HCT116 (cell line): ENCODE results near the gene TPST1. TPM values are rescaled to one million over a fixed set of nuclear protein-coding genes. Genes with fewer than 3 reads are reported as not detected.

Experiments used
- ATAC-seq: fragments of 200-7000 bp; cut with Tn5 transposase; 2 replicates; pipeline ENCODE4 v1.9.1; 2020; ENCODE audit warnings: mild to moderate bottlenecking, moderate library complexity
- BruUV-seq: library from RNA; stranded (reverse); fragments of 400-500 nt; replicated peaks from 2 replicates; lab custom pipeline; 2021; lab: Mats Ljungman, UMichigan
- CTCF ChIA-PET: fragments of 300-600 bp; sonication (Branson Sonifier 250); formaldehyde crosslinking; loops from one replicate; lab custom pipeline; 2021; ENCODE audit warnings: antibody characterized with exemption; lab: Charles Lee
- POLR2A ChIA-PET: fragments of 300-600, 350-600 bp; sonication (Branson Sonifier 250); formaldehyde crosslinking; loops from one replicate; lab custom pipeline; 2021; ENCODE audit warnings: antibody characterized with exemption; lab: Charles Lee
- RAD21 ChIA-PET, 2 experiments: fragments of 300-600 bp; sonication (Branson Sonifier 250); formaldehyde crosslinking; loops; one replicate each; lab custom pipeline; 2023; ENCODE audit warnings: low total read pairs in 2 of 2; ENCODE audit not compliant: uncharacterized antibody in 2 of 2, unreplicated experiment in 2 of 2, low non-redundant PET in 1 of 2; lab: Charles Lee
- DNase-seq: peaks from one replicate; pipeline ENCODE4 v3.0.0-alpha.2; 2010; ENCODE audit warnings: low read depth, low spot score
- H2AFZ ChIP-seq: fragments of 200-600 bp; shearing (Covaris generic), sonication (generic); 2 replicates; pipeline ENCODE4 v1.6.1; 2017; ENCODE audit warnings: low read depth, mixed run types, mixed read lengths, antibody characterized with exemption, low read length; ENCODE audit not compliant: poor library complexity, severe bottlenecking
- H3K27ac ChIP-seq: 2 replicates; pipeline ENCODE4 v1.5.1; 2012; ENCODE audit warnings: low read depth, low read length
- H3K27me3 ChIP-seq: fragments of 200-600 bp; sonication (generic); 2 replicates; pipeline ENCODE4 v1.6.1; 2016; ENCODE audit warnings: mixed run types, low read length, mixed read lengths; ENCODE audit not compliant: insufficient read depth
- H3K36me3 ChIP-seq, 2 experiments: fragments of 200-500 bp in 1 of 2; fragments of 200-600 bp in 1 of 2; sonication (Bioruptor generic) in 1 of 2; sonication (generic) in 1 of 2; 2 replicates each; pipeline versions ENCODE4 v1.5.1 to v1.6.1; 2014 to 2016; ENCODE audit warnings: low read length in 2 of 2, inconsistent platforms in 1 of 2, mixed read lengths in 1 of 2, mixed run types in 1 of 2; ENCODE audit not compliant: insufficient read depth in 2 of 2, control insufficient read depth in 1 of 2
- H3K4me1 ChIP-seq, 2 experiments: fragments of 200-600 bp in 1 of 2; sonication (generic) in 1 of 2; 2 replicates each; pipeline versions ENCODE4 v1.5.1 to v1.6.1; 2012 to 2017; ENCODE audit warnings: low read length in 2 of 2, inconsistent platforms in 1 of 2, mild to moderate bottlenecking in 1 of 2, mixed read lengths in 1 of 2, mixed run types in 1 of 2, moderate library complexity in 1 of 2; ENCODE audit not compliant: insufficient read depth in 2 of 2, control insufficient read depth in 1 of 2
- H3K4me2 ChIP-seq: fragments of 200-600 bp; sonication (generic); 2 replicates; pipeline ENCODE4 v1.6.1; 2017; ENCODE audit warnings: mixed run types, low read length, mixed read lengths
- H3K4me3 ChIP-seq, 2 experiments: fragments of 200-600 bp in 1 of 2; sonication (generic) in 1 of 2; replicated peaks in 1 of 2; 2 replicates each; pipeline ENCODE4 v1.5.1; 2011 to 2016; ENCODE audit warnings: low read length in 2 of 2, control low read depth in 1 of 2, low read depth in 1 of 2, mild to moderate bottlenecking in 1 of 2, mixed read lengths in 1 of 2, mixed run types in 1 of 2
- H3K79me2 ChIP-seq: fragments of 200-600 bp; sonication (generic); 2 replicates; pipeline ENCODE4 v1.6.1; 2017; ENCODE audit warnings: mild to moderate bottlenecking, mixed run types, low read length, moderate library complexity, mixed read lengths; ENCODE audit not compliant: insufficient read depth
- H3K9ac ChIP-seq: fragments of 200-600 bp; sonication (generic); 2 replicates; pipeline ENCODE4 v1.6.1; 2016; ENCODE audit warnings: low read length, mixed read lengths
- H3K9me2 ChIP-seq: fragments of 200-600 bp; sonication (generic), shearing (Covaris generic); 2 replicates; pipeline ENCODE4 v1.6.1; 2017; ENCODE audit warnings: mixed run types, mild to moderate bottlenecking, moderate library complexity; ENCODE audit not compliant: insufficient read depth
- H3K9me3 ChIP-seq, 2 experiments: fragments of 200-500 bp in 1 of 2; fragments of 200-600 bp in 1 of 2; sonication (Bioruptor generic) in 1 of 2; sonication (generic) in 1 of 2; 2 replicates each; pipeline ENCODE4 v1.6.1; 2014 to 2017; ENCODE audit warnings: low read length in 2 of 2, mixed read lengths in 2 of 2, inconsistent platforms in 1 of 2, low read depth in 1 of 2, mild to moderate bottlenecking in 1 of 2, mixed run types in 1 of 2, moderate library complexity in 1 of 2; ENCODE audit not compliant: control insufficient read depth in 1 of 2, insufficient read depth in 1 of 2
- H4K20me1 ChIP-seq: fragments of 200-600 bp; sonication (generic), shearing (Covaris generic); 2 replicates; pipeline ENCODE4 v1.6.1; 2017; ENCODE audit warnings: mixed run types, mild to moderate bottlenecking, moderate library complexity; ENCODE audit not compliant: insufficient read depth
- CBX3 ChIP-seq: IDR thresholded peaks from 2 replicates; pipeline ENCODE4 v1.6.1; 2012; ENCODE audit warnings: low read depth
- EGR1 ChIP-seq: IDR thresholded peaks from 2 replicates; pipeline ENCODE4 v1.6.1; 2012; ENCODE audit warnings: low read depth
- ELF1 ChIP-seq: IDR thresholded peaks from 2 replicates; pipeline ENCODE4 v1.6.1; 2012; ENCODE audit warnings: low read depth, borderline replicate concordance
- EZH2 ChIP-seq: fragments of 200-600 bp; sonication (generic); IDR thresholded peaks from 2 replicates; pipeline ENCODE4 v1.6.1; 2017; ENCODE audit warnings: antibody characterized with exemption, mixed run types
- EZH2phosphoT487 ChIP-seq: fragments of 200-600 bp; IDR thresholded peaks from 2 replicates; pipeline ENCODE4 v1.6.1; 2018; ENCODE audit warnings: antibody characterized with exemption, borderline replicate concordance
- FOSL1 ChIP-seq: IDR thresholded peaks from 2 replicates; pipeline ENCODE4 v1.6.1; 2012; ENCODE audit warnings: low read depth
- JUND ChIP-seq: IDR thresholded peaks from 2 replicates; pipeline ENCODE4 v1.6.1; 2012
- RAD21 ChIP-seq: IDR thresholded peaks from 2 replicates; pipeline ENCODE4 v1.6.1; 2012; ENCODE audit warnings: low read depth, mild to moderate bottlenecking
- SIN3A ChIP-seq: IDR thresholded peaks from 2 replicates; pipeline ENCODE4 v1.6.1; 2012; ENCODE audit warnings: low read depth
- SP1 ChIP-seq: IDR thresholded peaks from 2 replicates; pipeline ENCODE4 v1.6.1; 2012; ENCODE audit warnings: low read depth
- SRF ChIP-seq: IDR thresholded peaks from 2 replicates; pipeline ENCODE4 v1.6.1; 2012; ENCODE audit warnings: low read depth
- YY1 ChIP-seq: IDR thresholded peaks from 2 replicates; pipeline ENCODE4 v1.6.1; 2011; ENCODE audit warnings: low read length, low read depth, moderate library complexity, mild to moderate bottlenecking; ENCODE audit not compliant: insufficient replicate concordance; ENCODE audit errors: extremely low read depth
- ZNF274 ChIP-seq: fragments of 200-500 bp; sonication (Bioruptor generic); IDR thresholded peaks from 2 replicates; pipeline ENCODE4 v1.6.1; 2014; ENCODE audit warnings: mild to moderate bottlenecking, low read depth, low read length, inconsistent platforms
- intact Hi-C: fragments of 100-400 bp; cut with micrococcal nuclease; formaldehyde crosslinking; loops from 2 replicates; pipeline ENCODE4 v1.10.0; 2022
- total RNA-seq: library from RNA; stranded (reverse); gene quantifications from one replicate; pipeline ENCODE4 v1.2.1, GENCODE V29; 2021; ENCODE audit not compliant: unreplicated experiment
- TF ChIP-seq, protein P1 (sequence below): IDR thresholded peaks from 2 replicates; pipeline ENCODE4 v1.6.1; 2012
- TF ChIP-seq, protein P2 (sequence below), 3 experiments: fragments of 200-600 bp in 1 of 3; sonication (generic) in 1 of 3; IDR thresholded peaks in 2 of 3; conservative IDR thresholded peaks in 1 of 3; 2 replicates each; pipeline ENCODE4 v1.5.1; 2012 to 2017; ENCODE audit warnings: low read depth in 2 of 3, low read length in 2 of 3, antibody characterized with exemption in 1 of 3, borderline replicate concordance in 1 of 3, control low read depth in 1 of 3, mild to moderate bottlenecking in 1 of 3, mixed read lengths in 1 of 3, mixed run types in 1 of 3, moderate library complexity in 1 of 3; ENCODE audit not compliant: insufficient read depth in 1 of 3
- TF ChIP-seq, protein P3 (sequence below): IDR thresholded peaks from 2 replicates; pipeline ENCODE4 v1.6.1; 2012; ENCODE audit warnings: low read depth
- TF ChIP-seq, protein P4 (sequence below): IDR thresholded peaks from 2 replicates; pipeline ENCODE4 v1.6.1; 2011; ENCODE audit warnings: mild to moderate bottlenecking, low read length, moderate library complexity; ENCODE audit not compliant: insufficient replicate concordance; ENCODE audit errors: extremely low read depth

Gene TPST1
- total RNA-seq, 1 experiment from 2014 or later = 11.4 TPM

DNA sequence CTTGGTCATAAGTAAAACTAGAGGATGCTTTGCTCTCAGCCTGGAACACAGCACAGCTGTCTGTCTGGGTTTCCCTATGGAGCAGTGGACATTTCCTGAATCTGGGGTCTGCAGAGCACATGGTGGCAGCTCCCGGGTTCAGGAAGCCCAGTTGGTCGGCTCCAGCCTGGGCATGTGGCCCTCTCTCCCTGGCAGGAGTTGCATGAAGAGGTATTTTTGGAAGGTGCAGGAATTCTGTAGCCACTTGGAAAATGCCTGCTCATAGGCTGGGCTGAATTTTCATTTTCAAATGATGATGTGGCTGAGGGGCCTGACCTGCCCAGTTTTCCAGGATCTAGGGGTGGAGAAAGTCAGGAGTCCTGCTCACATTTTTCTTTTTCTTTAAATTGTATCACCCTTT lies 6.7 kb upstream of the TPST1 start:
- Histone ChIP-seq H3K4me2 (no peak overlapping the region), H4K20me1 (no peaks in the 10 kb centered on the region), H3K27ac (no peak overlapping the region), H3K9me2 (no peaks in the 10 kb centered on the region), H3K9me3 (no peaks in the 10 kb centered on the region), H3K4me3 (no peak overlapping the region), H3K9ac (no peak overlapping the region), H3K36me3 (no peaks in the 10 kb centered on the region), H3K4me1 (no peaks in the 10 kb centered on the region), H3K79me2 (no peaks in the 10 kb centered on the region), H3K27me3 (no peaks in the 10 kb centered on the region), H2AFZ (no peak overlapping the region)
- ChIA-PET RAD21 (no interaction called here), CTCF (no interaction called here), POLR2A (no interaction called here)
- DNase-seq (no peak), ATAC-seq (no peak)
- TF ChIP-seq, protein P1, sequence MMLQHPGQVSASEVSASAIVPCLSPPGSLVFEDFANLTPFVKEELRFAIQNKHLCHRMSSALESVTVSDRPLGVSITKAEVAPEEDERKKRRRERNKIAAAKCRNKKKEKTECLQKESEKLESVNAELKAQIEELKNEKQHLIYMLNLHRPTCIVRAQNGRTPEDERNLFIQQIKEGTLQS = no peak
- no peak for TF ChIP-seq JUND
- TF ChIP-seq RAD21 = no peak
- TF ChIP-seq, protein P2, sequence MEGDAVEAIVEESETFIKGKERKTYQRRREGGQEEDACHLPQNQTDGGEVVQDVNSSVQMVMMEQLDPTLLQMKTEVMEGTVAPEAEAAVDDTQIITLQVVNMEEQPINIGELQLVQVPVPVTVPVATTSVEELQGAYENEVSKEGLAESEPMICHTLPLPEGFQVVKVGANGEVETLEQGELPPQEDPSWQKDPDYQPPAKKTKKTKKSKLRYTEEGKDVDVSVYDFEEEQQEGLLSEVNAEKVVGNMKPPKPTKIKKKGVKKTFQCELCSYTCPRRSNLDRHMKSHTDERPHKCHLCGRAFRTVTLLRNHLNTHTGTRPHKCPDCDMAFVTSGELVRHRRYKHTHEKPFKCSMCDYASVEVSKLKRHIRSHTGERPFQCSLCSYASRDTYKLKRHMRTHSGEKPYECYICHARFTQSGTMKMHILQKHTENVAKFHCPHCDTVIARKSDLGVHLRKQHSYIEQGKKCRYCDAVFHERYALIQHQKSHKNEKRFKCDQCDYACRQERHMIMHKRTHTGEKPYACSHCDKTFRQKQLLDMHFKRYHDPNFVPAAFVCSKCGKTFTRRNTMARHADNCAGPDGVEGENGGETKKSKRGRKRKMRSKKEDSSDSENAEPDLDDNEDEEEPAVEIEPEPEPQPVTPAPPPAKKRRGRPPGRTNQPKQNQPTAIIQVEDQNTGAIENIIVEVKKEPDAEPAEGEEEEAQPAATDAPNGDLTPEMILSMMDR (IDR thresholded peaks at IDR 0.05 in 2 of 3, conservative IDR thresholded peaks at IDR 0.05 in 1 of 3; ENCODE audit: borderline replicate concordance in 1 of 3, insufficient read depth in 1 of 3, low read depth in 2 of 3, low read length in 2 of 3) = no peak
- no peak for TF ChIP-seq SRF
- TF ChIP-seq, protein P3, sequence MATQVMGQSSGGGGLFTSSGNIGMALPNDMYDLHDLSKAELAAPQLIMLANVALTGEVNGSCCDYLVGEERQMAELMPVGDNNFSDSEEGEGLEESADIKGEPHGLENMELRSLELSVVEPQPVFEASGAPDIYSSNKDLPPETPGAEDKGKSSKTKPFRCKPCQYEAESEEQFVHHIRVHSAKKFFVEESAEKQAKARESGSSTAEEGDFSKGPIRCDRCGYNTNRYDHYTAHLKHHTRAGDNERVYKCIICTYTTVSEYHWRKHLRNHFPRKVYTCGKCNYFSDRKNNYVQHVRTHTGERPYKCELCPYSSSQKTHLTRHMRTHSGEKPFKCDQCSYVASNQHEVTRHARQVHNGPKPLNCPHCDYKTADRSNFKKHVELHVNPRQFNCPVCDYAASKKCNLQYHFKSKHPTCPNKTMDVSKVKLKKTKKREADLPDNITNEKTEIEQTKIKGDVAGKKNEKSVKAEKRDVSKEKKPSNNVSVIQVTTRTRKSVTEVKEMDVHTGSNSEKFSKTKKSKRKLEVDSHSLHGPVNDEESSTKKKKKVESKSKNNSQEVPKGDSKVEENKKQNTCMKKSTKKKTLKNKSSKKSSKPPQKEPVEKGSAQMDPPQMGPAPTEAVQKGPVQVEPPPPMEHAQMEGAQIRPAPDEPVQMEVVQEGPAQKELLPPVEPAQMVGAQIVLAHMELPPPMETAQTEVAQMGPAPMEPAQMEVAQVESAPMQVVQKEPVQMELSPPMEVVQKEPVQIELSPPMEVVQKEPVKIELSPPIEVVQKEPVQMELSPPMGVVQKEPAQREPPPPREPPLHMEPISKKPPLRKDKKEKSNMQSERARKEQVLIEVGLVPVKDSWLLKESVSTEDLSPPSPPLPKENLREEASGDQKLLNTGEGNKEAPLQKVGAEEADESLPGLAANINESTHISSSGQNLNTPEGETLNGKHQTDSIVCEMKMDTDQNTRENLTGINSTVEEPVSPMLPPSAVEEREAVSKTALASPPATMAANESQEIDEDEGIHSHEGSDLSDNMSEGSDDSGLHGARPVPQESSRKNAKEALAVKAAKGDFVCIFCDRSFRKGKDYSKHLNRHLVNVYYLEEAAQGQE = no peak
- TF ChIP-seq EZH2 = no peak
- no peak for TF ChIP-seq EZH2phosphoT487
- TF ChIP-seq SP1 = no peak
- TF ChIP-seq SIN3A = no peak
- TF ChIP-seq ELF1 = no peak
- TF ChIP-seq, protein P4, sequence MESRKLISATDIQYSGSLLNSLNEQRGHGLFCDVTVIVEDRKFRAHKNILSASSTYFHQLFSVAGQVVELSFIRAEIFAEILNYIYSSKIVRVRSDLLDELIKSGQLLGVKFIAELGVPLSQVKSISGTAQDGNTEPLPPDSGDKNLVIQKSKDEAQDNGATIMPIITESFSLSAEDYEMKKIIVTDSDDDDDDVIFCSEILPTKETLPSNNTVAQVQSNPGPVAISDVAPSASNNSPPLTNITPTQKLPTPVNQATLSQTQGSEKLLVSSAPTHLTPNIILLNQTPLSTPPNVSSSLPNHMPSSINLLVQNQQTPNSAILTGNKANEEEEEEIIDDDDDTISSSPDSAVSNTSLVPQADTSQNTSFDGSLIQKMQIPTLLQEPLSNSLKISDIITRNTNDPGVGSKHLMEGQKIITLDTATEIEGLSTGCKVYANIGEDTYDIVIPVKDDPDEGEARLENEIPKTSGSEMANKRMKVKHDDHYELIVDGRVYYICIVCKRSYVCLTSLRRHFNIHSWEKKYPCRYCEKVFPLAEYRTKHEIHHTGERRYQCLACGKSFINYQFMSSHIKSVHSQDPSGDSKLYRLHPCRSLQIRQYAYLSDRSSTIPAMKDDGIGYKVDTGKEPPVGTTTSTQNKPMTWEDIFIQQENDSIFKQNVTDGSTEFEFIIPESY = no peak
- TF ChIP-seq YY1 = no peak
- no peak for TF ChIP-seq CBX3
- no peak for TF ChIP-seq ZNF274
- TF ChIP-seq EGR1 = no peak
- TF ChIP-seq FOSL1 = no peak
- intact Hi-C loops = no loop called here
- no TSS peak for BruUV-seq
